AG04449 (cell line): Measurements from ENCODE around the gene ATP2C1.
"Not testable (repeated sequence)": the region's sequence is repeated elsewhere in the genome, so short reads cannot be mapped to it uniquely, and the experiment has no call there.

Source experiments
- CTCF ChIA-PET: fragments of 350-600 bp; formaldehyde crosslinking; extraction: SDS; loops from one replicate; lab custom pipeline; 2021; ENCODE audit warnings: antibody characterized with exemption; lab: Yijun Ruan, JAX
- POLR2A ChIA-PET: fragments of 400-600, 350-600 bp; formaldehyde crosslinking; extraction: SDS; loops from one replicate; lab custom pipeline; 2020; ENCODE audit warnings: antibody characterized with exemption, inconsistent platforms; lab: Yijun Ruan, JAX
- DNase-seq: peaks from one replicate; pipeline ENCODE4 v3.0.0-alpha.2; 2010; ENCODE audit warnings: low read depth, low spot score
- H3K4me3 ChIP-seq: 2 replicates; pipeline ENCODE4 v1.5.1; 2011; ENCODE audit warnings: low read depth, mild to moderate bottlenecking, control low read depth, low read length
- TF ChIP-seq, protein P1 (sequence below): IDR thresholded peaks from one replicate; pipeline ENCODE4 v1.5.1; 2011; ENCODE audit warnings: mild to moderate bottlenecking, moderate library complexity, low read length, control low read depth, inconsistent platforms; ENCODE audit not compliant: insufficient read depth; ENCODE audit errors: missing control alignments

The ATP2C1 gene

DNA sequence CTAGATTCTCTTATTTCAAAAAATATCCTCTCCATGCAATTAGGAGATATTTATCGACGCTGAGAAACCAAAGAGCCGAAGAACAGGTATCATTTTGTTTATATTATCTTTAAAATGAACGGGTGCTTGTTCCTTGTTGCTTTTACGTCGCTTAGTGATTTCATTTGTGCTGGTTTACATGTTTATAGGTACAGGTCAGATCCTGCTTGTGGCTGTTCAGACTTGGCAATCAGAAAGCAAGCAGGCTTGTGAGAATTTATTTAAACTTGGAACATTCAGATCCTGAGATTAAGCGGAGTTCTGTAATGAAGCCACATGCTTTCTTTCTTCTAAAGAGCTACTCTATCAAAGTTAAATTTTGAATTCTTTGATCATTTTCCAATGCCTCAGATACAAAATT, 43.0 kb upstream of the ATP2C1 start:
- no peak for DNase-seq
- CTCF ChIA-PET: no interaction called here
- POLR2A ChIA-PET: no interaction called here
- TF ChIP-seq, protein P1, sequence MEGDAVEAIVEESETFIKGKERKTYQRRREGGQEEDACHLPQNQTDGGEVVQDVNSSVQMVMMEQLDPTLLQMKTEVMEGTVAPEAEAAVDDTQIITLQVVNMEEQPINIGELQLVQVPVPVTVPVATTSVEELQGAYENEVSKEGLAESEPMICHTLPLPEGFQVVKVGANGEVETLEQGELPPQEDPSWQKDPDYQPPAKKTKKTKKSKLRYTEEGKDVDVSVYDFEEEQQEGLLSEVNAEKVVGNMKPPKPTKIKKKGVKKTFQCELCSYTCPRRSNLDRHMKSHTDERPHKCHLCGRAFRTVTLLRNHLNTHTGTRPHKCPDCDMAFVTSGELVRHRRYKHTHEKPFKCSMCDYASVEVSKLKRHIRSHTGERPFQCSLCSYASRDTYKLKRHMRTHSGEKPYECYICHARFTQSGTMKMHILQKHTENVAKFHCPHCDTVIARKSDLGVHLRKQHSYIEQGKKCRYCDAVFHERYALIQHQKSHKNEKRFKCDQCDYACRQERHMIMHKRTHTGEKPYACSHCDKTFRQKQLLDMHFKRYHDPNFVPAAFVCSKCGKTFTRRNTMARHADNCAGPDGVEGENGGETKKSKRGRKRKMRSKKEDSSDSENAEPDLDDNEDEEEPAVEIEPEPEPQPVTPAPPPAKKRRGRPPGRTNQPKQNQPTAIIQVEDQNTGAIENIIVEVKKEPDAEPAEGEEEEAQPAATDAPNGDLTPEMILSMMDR: no peak
- H3K4me3 ChIP-seq: no peak overlapping the region

DNA sequence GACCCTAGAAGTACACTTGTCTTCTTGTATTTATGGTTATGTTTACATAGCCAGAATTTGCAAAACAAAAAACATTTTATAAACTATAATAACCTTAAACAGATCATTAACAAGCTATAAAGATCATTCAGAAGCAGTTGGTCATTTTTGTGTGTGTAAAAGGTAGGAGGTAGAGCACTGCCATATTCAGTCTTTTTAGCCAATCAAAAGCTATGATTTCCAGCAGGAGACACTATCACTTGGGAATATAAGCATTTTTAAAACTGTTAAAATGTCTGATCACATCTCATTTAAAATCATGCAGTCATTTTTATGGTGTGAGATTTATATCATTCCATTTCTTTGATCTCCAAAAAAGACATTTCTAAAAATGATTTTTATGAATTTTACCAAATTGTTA, 42.6 kb upstream of the ATP2C1 start:
- no peak overlapping the region for H3K4me3 ChIP-seq
- no peak for DNase-seq
- POLR2A ChIA-PET: no interaction called here
- TF ChIP-seq, protein P1: no peak
- CTCF ChIA-PET: no interaction called here

DNA sequence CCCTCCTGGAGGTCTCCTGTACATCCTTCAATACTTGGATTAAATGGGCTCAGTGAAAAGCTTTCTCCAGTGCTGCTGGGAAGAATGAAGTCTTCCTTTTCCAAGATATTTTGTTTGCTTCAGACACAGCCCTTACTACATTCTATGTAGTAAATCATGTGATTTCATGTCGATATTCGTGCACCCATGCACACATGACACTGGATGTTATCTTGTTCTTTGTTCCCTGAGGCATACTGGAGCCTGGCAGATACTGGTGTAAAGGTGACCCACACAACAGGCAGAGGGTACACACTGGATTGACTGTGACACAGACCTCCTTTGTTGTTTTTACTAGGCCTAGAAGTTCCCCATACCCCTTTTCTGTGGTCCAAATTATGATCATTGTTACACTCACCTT, 40.3 kb upstream of the ATP2C1 start:
- TF ChIP-seq, protein P1: no peak
- ChIA-PET CTCF (no interaction called here), POLR2A (no interaction called here)
- DNase-seq: no peak
- no peak overlapping the region for H3K4me3 ChIP-seq

DNA sequence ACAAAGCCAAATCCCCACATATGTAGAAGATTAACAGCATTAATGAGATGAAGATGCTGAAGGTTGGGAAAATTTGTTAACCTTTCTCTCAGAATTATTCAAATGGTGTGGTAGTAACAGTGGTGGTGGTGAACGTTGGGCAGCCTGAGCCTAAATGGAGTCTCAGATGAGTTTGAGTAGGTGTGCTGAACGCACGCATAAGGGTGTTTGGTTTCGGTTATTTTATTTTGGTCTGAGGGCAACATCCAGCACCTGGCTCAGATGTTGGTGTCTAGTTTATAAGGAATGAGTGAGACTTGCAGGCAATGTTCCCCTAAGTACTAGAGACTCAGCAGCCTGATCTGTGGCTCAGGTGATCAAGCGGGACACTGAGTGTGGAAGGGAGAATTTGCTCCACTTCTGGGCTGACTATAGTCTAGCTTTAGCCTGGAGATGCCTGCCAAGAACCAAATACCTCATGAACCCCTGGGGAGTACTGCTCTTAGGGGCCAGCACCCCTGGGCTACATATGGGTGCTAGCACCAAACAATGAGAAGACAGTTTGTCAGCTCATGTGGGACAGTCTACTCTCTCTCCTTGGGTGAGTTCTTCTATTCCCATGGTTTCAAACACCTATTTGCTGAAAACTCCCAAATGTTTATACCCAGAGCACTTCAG, 39.5 kb upstream of the ATP2C1 start:
- H3K4me3 ChIP-seq: no peak overlapping the region
- DNase-seq: no peak
- ChIA-PET POLR2A (no interaction called here), CTCF (no interaction called here)
- TF ChIP-seq, protein P1: no peak

DNA sequence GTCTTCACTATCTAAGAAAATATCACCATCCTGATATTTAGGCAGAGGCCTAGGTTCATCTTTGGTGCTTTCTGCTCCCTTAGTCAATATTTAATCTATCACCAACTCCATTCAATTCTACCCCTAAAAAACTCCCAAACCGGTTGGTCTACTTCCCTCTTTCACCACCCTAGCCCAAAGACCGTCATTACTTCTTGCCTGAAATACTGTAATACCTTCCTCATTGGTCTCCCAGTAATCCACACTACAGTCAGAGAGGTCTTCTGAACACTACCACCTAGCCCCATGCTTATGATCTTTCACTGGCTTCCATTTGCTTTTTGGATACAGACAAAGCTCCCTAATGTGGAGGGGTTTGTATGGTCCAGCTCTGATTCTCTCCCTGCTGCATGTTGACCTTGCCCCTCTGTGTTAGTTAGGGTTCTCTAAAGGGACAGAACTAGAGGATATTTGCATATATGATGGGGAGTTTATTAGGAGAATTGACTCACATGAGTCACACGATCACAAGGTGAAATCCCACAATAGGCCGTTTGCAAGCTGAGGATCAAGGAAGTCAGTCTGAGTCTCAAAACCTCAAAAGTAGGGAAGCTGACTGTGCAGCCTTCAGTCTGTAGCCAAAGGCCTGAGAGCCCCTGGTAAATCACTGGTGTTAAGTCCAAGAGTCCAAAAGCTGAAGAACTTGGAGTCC, 36.4 kb upstream of the ATP2C1 start:
- POLR2A ChIA-PET: no interaction called here
- no peak for DNase-seq
- no peak overlapping the region for H3K4me3 ChIP-seq
- TF ChIP-seq, protein P1: no peak
- CTCF ChIA-PET: no interaction called here

DNA sequence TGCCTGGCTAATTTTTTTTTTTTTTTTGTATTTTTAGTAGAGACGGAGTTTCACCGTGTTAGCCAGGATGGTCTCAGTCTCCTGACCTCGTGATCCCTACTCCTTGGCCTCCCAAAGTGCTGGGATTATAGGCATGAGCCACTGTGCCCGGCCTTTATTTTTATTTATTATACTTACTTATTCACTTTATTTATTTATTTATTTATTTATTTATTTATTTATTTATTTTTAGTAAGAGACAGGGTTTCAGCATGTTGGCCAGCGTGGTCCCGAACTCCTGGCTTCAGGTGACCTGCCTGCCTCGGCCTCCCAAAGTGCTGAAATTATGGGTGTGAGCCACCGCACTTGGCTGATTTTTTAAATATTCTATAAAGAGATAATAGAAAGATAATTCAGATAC, 31.8 kb upstream of the ATP2C1 start:
- CTCF ChIA-PET, DNase-seq, H3K4me3 ChIP-seq, POLR2A ChIA-PET: not testable (repeated sequence)

DNA sequence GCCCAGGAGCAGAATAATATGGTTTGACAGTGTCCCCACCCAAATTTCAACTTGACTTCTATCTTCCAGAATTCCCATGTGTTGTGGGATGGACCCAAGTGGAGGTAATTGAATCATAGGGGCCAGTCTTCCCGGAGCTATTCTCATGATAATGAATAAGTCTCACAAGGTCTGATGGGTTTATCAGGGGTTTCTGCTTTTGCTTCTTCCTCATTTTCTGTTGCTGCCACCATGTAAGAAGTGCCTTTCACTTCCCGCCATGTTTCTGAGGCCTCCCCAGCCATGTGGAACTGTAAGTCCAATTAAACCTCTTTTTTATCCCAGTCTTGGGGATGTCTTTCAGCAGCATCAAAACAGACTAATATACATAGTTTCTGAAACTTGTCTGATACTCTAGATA, 28.4 kb upstream of the ATP2C1 start:
- no peak overlapping the region for H3K4me3 ChIP-seq
- CTCF ChIA-PET: no interaction called here
- DNase-seq: no peak
- TF ChIP-seq, protein P1: no peak
- POLR2A ChIA-PET: no interaction called here
